Measurements from ENCODE around the gene KIRREL3.

DNA sequence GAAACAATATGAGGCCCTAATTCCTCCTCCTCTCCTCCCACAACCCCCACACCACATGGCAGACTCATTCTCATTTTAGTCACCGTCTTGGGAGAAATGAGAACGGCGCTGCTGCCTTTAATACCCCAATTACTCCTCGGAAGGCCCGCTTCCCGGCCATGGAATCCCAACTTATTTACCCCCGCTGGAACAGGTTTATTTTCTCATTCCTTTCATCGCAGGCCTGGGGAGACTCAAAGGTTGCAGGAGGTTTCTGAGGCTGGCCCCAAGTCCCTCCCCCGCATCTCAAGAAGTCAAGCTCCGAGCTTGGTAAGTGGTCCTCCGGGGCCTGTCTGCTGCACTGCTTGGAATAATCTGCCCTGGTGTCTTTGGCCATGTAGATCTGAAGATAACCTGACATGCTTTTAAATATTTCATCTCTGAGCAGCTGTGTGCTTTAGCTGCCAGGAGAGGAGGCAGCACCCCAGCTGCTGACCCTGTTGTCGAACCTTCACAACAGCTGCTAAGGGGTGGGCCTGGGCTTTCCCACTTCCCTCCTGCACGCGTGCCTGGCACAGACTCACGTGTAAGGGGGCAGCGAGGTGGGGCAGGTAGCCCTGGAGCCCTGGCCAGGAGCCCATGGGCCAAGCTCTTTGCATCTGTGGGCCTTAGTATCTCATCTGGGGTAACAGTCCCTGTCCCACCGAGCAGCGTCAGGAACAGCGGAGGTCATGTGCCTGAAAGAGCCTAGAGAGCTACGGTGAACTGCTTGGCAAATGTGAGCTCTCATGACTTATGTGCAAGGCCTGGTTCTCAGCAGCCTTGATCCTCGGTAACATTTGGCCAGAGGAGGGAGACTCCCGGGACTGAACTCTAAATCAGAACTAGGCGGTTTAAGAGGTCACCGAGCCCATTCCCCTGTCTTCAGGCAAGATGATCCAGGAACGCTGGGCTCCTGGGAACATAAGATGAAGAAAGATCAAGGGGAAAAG is 480.5 kb downstream of the KIRREL3 start:
- TF ChIP-seq EZH2 (IDR thresholded peaks at IDR 0.05) = no peak
- TF ChIP-seq POLR2AphosphoS5 (IDR thresholded peaks at IDR 0.05; ENCODE audit: borderline replicate concordance, low read depth, low read length) = no peak
- no peak for TF ChIP-seq FOXP2 (optimal IDR thresholded peaks at IDR 0.05; ENCODE audit: control extremely low read depth, extremely low read length, insufficient read depth)

All from SK-N-MC (cell line).